HCT116 (cell line): ENCODE measurements around the gene SIN3A. TPM values are rescaled to one million over a fixed set of nuclear protein-coding genes. Genes with fewer than 3 reads are reported as not detected.

ENCODE experiments used
- ATAC-seq: fragments of 200-7000 bp; cut with Tn5 transposase; 2 replicates; pipeline ENCODE4 v1.9.1; 2020; ENCODE audit warnings: mild to moderate bottlenecking, moderate library complexity
- BruUV-seq: library from RNA; stranded (reverse); fragments of 400-500 nt; replicated peaks from 2 replicates; lab custom pipeline; 2021; lab: Mats Ljungman, UMichigan
- CTCF ChIA-PET: fragments of 300-600 bp; sonication (Branson Sonifier 250); formaldehyde crosslinking; loops from one replicate; lab custom pipeline; 2021; ENCODE audit warnings: antibody characterized with exemption; lab: Charles Lee
- POLR2A ChIA-PET: fragments of 300-600, 350-600 bp; sonication (Branson Sonifier 250); formaldehyde crosslinking; loops from one replicate; lab custom pipeline; 2021; ENCODE audit warnings: antibody characterized with exemption; lab: Charles Lee
- RAD21 ChIA-PET, 2 experiments: fragments of 300-600 bp; sonication (Branson Sonifier 250); formaldehyde crosslinking; loops; one replicate each; lab custom pipeline; 2023; ENCODE audit warnings: low total read pairs in 2 of 2; ENCODE audit not compliant: uncharacterized antibody in 2 of 2, unreplicated experiment in 2 of 2, low non-redundant PET in 1 of 2; lab: Charles Lee
- DNase-seq: peaks from one replicate; pipeline ENCODE4 v3.0.0-alpha.2; 2010; ENCODE audit warnings: low read depth, low spot score
- H2AFZ ChIP-seq: fragments of 200-600 bp; shearing (Covaris generic), sonication (generic); 2 replicates; pipeline ENCODE4 v1.6.1; 2017; ENCODE audit warnings: low read depth, mixed run types, mixed read lengths, antibody characterized with exemption, low read length; ENCODE audit not compliant: poor library complexity, severe bottlenecking
- H3K27ac ChIP-seq: 2 replicates; pipeline ENCODE4 v1.5.1; 2012; ENCODE audit warnings: low read depth, low read length
- H3K27me3 ChIP-seq: fragments of 200-600 bp; sonication (generic); 2 replicates; pipeline ENCODE4 v1.6.1; 2016; ENCODE audit warnings: mixed run types, low read length, mixed read lengths; ENCODE audit not compliant: insufficient read depth
- H3K36me3 ChIP-seq, 2 experiments: fragments of 200-500 bp in 1 of 2; fragments of 200-600 bp in 1 of 2; sonication (Bioruptor generic) in 1 of 2; sonication (generic) in 1 of 2; 2 replicates each; pipeline versions ENCODE4 v1.5.1 to v1.6.1; 2014 to 2016; ENCODE audit warnings: low read length in 2 of 2, inconsistent platforms in 1 of 2, mixed read lengths in 1 of 2, mixed run types in 1 of 2; ENCODE audit not compliant: insufficient read depth in 2 of 2, control insufficient read depth in 1 of 2
- H3K4me1 ChIP-seq, 2 experiments: fragments of 200-600 bp in 1 of 2; sonication (generic) in 1 of 2; 2 replicates each; pipeline versions ENCODE4 v1.5.1 to v1.6.1; 2012 to 2017; ENCODE audit warnings: low read length in 2 of 2, inconsistent platforms in 1 of 2, mild to moderate bottlenecking in 1 of 2, mixed read lengths in 1 of 2, mixed run types in 1 of 2, moderate library complexity in 1 of 2; ENCODE audit not compliant: insufficient read depth in 2 of 2, control insufficient read depth in 1 of 2
- H3K4me2 ChIP-seq: fragments of 200-600 bp; sonication (generic); 2 replicates; pipeline ENCODE4 v1.6.1; 2017; ENCODE audit warnings: mixed run types, low read length, mixed read lengths
- H3K4me3 ChIP-seq, 2 experiments: fragments of 200-600 bp in 1 of 2; sonication (generic) in 1 of 2; replicated peaks in 1 of 2; 2 replicates each; pipeline ENCODE4 v1.5.1; 2011 to 2016; ENCODE audit warnings: low read length in 2 of 2, control low read depth in 1 of 2, low read depth in 1 of 2, mild to moderate bottlenecking in 1 of 2, mixed read lengths in 1 of 2, mixed run types in 1 of 2
- H3K79me2 ChIP-seq: fragments of 200-600 bp; sonication (generic); 2 replicates; pipeline ENCODE4 v1.6.1; 2017; ENCODE audit warnings: mild to moderate bottlenecking, mixed run types, low read length, moderate library complexity, mixed read lengths; ENCODE audit not compliant: insufficient read depth
- H3K9ac ChIP-seq: fragments of 200-600 bp; sonication (generic); 2 replicates; pipeline ENCODE4 v1.6.1; 2016; ENCODE audit warnings: low read length, mixed read lengths
- H3K9me2 ChIP-seq: fragments of 200-600 bp; sonication (generic), shearing (Covaris generic); 2 replicates; pipeline ENCODE4 v1.6.1; 2017; ENCODE audit warnings: mixed run types, mild to moderate bottlenecking, moderate library complexity; ENCODE audit not compliant: insufficient read depth
- H3K9me3 ChIP-seq, 2 experiments: fragments of 200-500 bp in 1 of 2; fragments of 200-600 bp in 1 of 2; sonication (Bioruptor generic) in 1 of 2; sonication (generic) in 1 of 2; 2 replicates each; pipeline ENCODE4 v1.6.1; 2014 to 2017; ENCODE audit warnings: low read length in 2 of 2, mixed read lengths in 2 of 2, inconsistent platforms in 1 of 2, low read depth in 1 of 2, mild to moderate bottlenecking in 1 of 2, mixed run types in 1 of 2, moderate library complexity in 1 of 2; ENCODE audit not compliant: control insufficient read depth in 1 of 2, insufficient read depth in 1 of 2
- H4K20me1 ChIP-seq: fragments of 200-600 bp; sonication (generic), shearing (Covaris generic); 2 replicates; pipeline ENCODE4 v1.6.1; 2017; ENCODE audit warnings: mixed run types, mild to moderate bottlenecking, moderate library complexity; ENCODE audit not compliant: insufficient read depth
- CEBPB ChIP-seq: IDR thresholded peaks from 2 replicates; pipeline ENCODE4 v1.6.1; 2012; ENCODE audit warnings: low read depth
- CTCF ChIP-seq, 3 experiments: fragments of 200-600 bp in 1 of 3; sonication (generic) in 1 of 3; IDR thresholded peaks in 2 of 3; conservative IDR thresholded peaks in 1 of 3; 2 replicates each; pipeline ENCODE4 v1.5.1; 2012 to 2017; ENCODE audit warnings: low read depth in 2 of 3, low read length in 2 of 3, antibody characterized with exemption in 1 of 3, borderline replicate concordance in 1 of 3, control low read depth in 1 of 3, mild to moderate bottlenecking in 1 of 3, mixed read lengths in 1 of 3, mixed run types in 1 of 3, moderate library complexity in 1 of 3; ENCODE audit not compliant: insufficient read depth in 1 of 3
- EGR1 ChIP-seq: IDR thresholded peaks from 2 replicates; pipeline ENCODE4 v1.6.1; 2012; ENCODE audit warnings: low read depth
- ELF1 ChIP-seq: IDR thresholded peaks from 2 replicates; pipeline ENCODE4 v1.6.1; 2012; ENCODE audit warnings: low read depth, borderline replicate concordance
- EZH2 ChIP-seq: fragments of 200-600 bp; sonication (generic); IDR thresholded peaks from 2 replicates; pipeline ENCODE4 v1.6.1; 2017; ENCODE audit warnings: antibody characterized with exemption, mixed run types
- EZH2phosphoT487 ChIP-seq: fragments of 200-600 bp; IDR thresholded peaks from 2 replicates; pipeline ENCODE4 v1.6.1; 2018; ENCODE audit warnings: antibody characterized with exemption, borderline replicate concordance
- FOSL1 ChIP-seq: IDR thresholded peaks from 2 replicates; pipeline ENCODE4 v1.6.1; 2012; ENCODE audit warnings: low read depth
- JUND ChIP-seq: IDR thresholded peaks from 2 replicates; pipeline ENCODE4 v1.6.1; 2012
- MAX ChIP-seq: IDR thresholded peaks from 2 replicates; pipeline ENCODE4 v1.6.1; 2012
- RAD21 ChIP-seq: IDR thresholded peaks from 2 replicates; pipeline ENCODE4 v1.6.1; 2012; ENCODE audit warnings: low read depth, mild to moderate bottlenecking
- SIN3A ChIP-seq: IDR thresholded peaks from 2 replicates; pipeline ENCODE4 v1.6.1; 2012; ENCODE audit warnings: low read depth
- SP1 ChIP-seq: IDR thresholded peaks from 2 replicates; pipeline ENCODE4 v1.6.1; 2012; ENCODE audit warnings: low read depth
- TCF7L2 ChIP-seq: IDR thresholded peaks from 2 replicates; pipeline ENCODE4 v1.7.0; 2011; ENCODE audit warnings: borderline replicate concordance, inconsistent platforms; ENCODE audit not compliant: insufficient read depth, insufficient read length; ENCODE audit errors: extremely low read depth
- YY1 ChIP-seq: IDR thresholded peaks from 2 replicates; pipeline ENCODE4 v1.6.1; 2011; ENCODE audit warnings: low read length, low read depth, moderate library complexity, mild to moderate bottlenecking; ENCODE audit not compliant: insufficient replicate concordance; ENCODE audit errors: extremely low read depth
- ZNF274 ChIP-seq: fragments of 200-500 bp; sonication (Bioruptor generic); IDR thresholded peaks from 2 replicates; pipeline ENCODE4 v1.6.1; 2014; ENCODE audit warnings: mild to moderate bottlenecking, low read depth, low read length, inconsistent platforms
- intact Hi-C: fragments of 100-400 bp; cut with micrococcal nuclease; formaldehyde crosslinking; loops from 2 replicates; pipeline ENCODE4 v1.10.0; 2022
- total RNA-seq: library from RNA; stranded (reverse); gene quantifications from one replicate; pipeline ENCODE4 v1.2.1, GENCODE V29; 2021; ENCODE audit not compliant: unreplicated experiment

Gene SIN3A
- total RNA-seq, 1 experiment from 2014 or later, result 70.1 TPM

- BruUV-seq, result no TSS peak
- no peak for TF ChIP-seq JUND
- TF ChIP-seq ZNF274, result no peak
- TF ChIP-seq EZH2, result no peak
- no peak for TF ChIP-seq CTCF (IDR thresholded peaks at IDR 0.05 in 2 of 3, conservative IDR thresholded peaks at IDR 0.05 in 1 of 3; ENCODE audit: borderline replicate concordance in 1 of 3, insufficient read depth in 1 of 3, low read depth in 2 of 3, low read length in 2 of 3)
- TF ChIP-seq FOSL1, result no peak
- TF ChIP-seq EZH2phosphoT487, result no peak
- ChIA-PET POLR2A (interaction anchor here (1.4 kb wide), 1 partner anchor 11 kb away, joined by 5 read pairs; no protein-coding TSS in a partner anchor), RAD21 (no interaction called here), CTCF (no interaction called here)
- Histone ChIP-seq H3K4me3 (no peak overlapping the region), H3K4me2 (no peak overlapping the region), H4K20me1 (peaks cover 4% of the 10 kb centered on the region; the same call in 1 of the 2 replicates), H3K27ac (no peak overlapping the region), H2AFZ (no peak overlapping the region), H3K4me1 (no peaks in the 10 kb centered on the region), H3K27me3 (no peaks in the 10 kb centered on the region), H3K36me3 (peaks cover 21 to 23% of the 10 kb centered on the region in 2 experiments), H3K9me3 (no peaks in the 10 kb centered on the region), H3K9ac (no peak overlapping the region), H3K79me2 (peaks cover 21% of the 10 kb centered on the region; the same call in 1 of the 2 replicates), H3K9me2 (no peaks in the 10 kb centered on the region)
- ATAC-seq (no peak), DNase-seq (no peak)
- intact Hi-C loops, result no loop called here
Observed at GRCh38 chr15:75416584-75416983, 34.9 kb downstream of the SIN3A start.

- POLR2A ChIA-PET, result no interaction called here
- TF ChIP-seq CTCF (IDR thresholded peaks at IDR 0.05 in 2 of 3, conservative IDR thresholded peaks at IDR 0.05 in 1 of 3; ENCODE audit: borderline replicate concordance in 1 of 3, insufficient read depth in 1 of 3, low read depth in 2 of 3, low read length in 2 of 3), result no peak
- no peak for TF ChIP-seq YY1
- no peak for TF ChIP-seq FOSL1
- TF ChIP-seq SP1, result no peak
- TF ChIP-seq ELF1, result no peak
- no peak for TF ChIP-seq MAX
- no peak for TF ChIP-seq CEBPB
- no peak for TF ChIP-seq EGR1
- TF ChIP-seq ZNF274, result no peak
- no peak for TF ChIP-seq SIN3A
- TF ChIP-seq TCF7L2, result no peak
- TF ChIP-seq RAD21, result no peak
Observed at GRCh38 chr15:75410196-75410595, 41.3 kb downstream of the SIN3A start.

More at GRCh38 chr15:75410196-75410595, 41.3 kb downstream of the SIN3A start:
- peaks cover 50 to 56% of the 10 kb centered on the region in 2 experiments for H3K36me3 ChIP-seq
- H3K79me2 ChIP-seq, result peaks cover 4% of the 10 kb centered on the region
- no peaks in the 10 kb centered on the region for H3K9me3 ChIP-seq
- no peak for DNase-seq
- H2AFZ ChIP-seq, result no peak overlapping the region
- H3K27me3 ChIP-seq, result no peaks in the 10 kb centered on the region
- ChIA-PET RAD21 (no interaction called here), CTCF (no interaction called here)
- H3K4me1 ChIP-seq, result no peaks in the 10 kb centered on the region
- no peak overlapping the region for H3K27ac ChIP-seq
- H4K20me1 ChIP-seq, result no peaks in the 10 kb centered on the region
- no peak overlapping the region for H3K4me2 ChIP-seq
- no peak for ATAC-seq
- BruUV-seq, result no TSS peak
- intact Hi-C loops, result no loop called here
- H3K4me3 ChIP-seq, result no peak overlapping the region
- H3K9ac ChIP-seq, result no peak overlapping the region
- H3K9me2 ChIP-seq, result no peaks in the 10 kb centered on the region
